GM10847 (cell line): ENCODE results near the gene CYLD.

Experiments
- POLR2A ChIP-seq: IDR thresholded peaks from 2 replicates; pipeline ENCODE4 v1.6.1; 2011; ENCODE audit not compliant: insufficient read length; ENCODE audit errors: extremely low read depth

Gene CYLD

DNA sequence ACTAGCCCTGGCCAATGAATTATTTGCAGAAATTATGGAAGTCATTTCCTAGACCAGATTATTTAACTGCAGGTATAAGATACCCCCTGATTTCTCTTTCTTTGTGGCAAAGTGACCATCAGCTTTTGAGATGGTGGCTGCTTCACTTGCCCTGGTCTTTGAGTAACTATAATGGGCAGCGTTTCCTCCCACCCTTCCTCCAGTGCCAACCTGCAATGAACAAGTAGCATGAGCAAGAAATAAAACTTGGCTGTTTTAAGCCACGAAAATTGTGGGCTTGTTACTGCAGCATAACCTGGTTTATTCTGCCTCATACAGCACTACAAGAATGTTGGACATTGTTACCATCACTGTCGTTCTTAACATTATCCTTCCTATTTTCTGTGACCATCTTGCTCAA is 105.3 kb downstream of the CYLD start:
- no peak for TF ChIP-seq POLR2A

DNA sequence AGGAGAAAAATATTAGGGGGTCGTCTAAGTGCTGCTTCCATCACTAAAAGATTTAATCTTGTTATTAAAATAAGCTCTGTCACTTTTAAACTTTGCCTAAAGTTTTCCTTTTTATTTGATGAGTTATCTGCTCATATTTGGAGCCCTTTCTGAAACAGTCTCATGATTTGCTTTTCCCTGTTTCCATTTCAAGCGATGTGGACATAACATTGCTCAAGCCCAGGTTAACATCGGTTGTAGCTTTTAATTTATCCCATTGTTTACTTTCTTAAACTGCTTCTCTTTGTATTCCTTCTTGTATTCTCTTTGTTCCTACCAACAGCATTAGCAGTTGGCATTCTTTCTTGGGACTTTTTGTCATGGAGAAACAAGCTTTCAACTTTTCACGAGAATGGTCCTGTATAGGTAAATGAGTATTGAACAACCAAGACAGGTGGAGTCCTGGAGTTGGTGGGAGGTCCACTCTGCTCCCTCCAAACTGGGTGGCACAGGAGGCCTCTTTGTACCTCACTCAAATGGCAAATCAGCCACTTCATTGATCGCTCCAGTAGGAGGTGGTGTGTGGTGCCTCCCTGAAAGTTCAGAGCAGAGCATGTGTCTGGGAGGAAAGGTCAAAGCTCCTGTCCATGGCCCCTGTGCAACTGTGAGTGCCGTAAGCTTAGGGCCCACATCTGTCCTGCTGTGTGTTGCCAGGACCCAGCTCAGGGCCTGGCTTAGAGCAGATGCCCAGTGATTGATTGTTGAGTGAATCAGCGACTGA is 107.0 kb downstream of the CYLD start:
- TF ChIP-seq POLR2A = no peak
